Measurements from ENCODE around the gene SAP30BP.

The SAP30BP gene

GRCh38 chr17:75723171-75723930 lies 56.2 kb downstream of the SAP30BP start:
- TF ChIP-seq CTCF (IDR thresholded peaks at IDR 0.05): no peak
- TF ChIP-seq ZFX (IDR thresholded peaks at IDR 0.05; ENCODE audit: borderline replicate concordance): no peak
- no peak overlapping the region for H3K27ac ChIP-seq

- H3K27ac ChIP-seq: no peak overlapping the region
- TF ChIP-seq ZFX (IDR thresholded peaks at IDR 0.05; ENCODE audit: borderline replicate concordance): no peak
- TF ChIP-seq CTCF (IDR thresholded peaks at IDR 0.05): no peak
Observed at GRCh38 chr17:75724016-75725003, 57.2 kb downstream of the SAP30BP start.

GRCh38 chr17:75725504-75725903 lies 58.4 kb downstream of the SAP30BP start:
- TF ChIP-seq ZFX (IDR thresholded peaks at IDR 0.05; ENCODE audit: borderline replicate concordance) (no peak), CTCF (IDR thresholded peaks at IDR 0.05) (no peak)

GRCh38 chr17:75727391-75727790 lies 60.3 kb downstream of the SAP30BP start:
- TF ChIP-seq CTCF (IDR thresholded peaks at IDR 0.05) (no peak), ZFX (IDR thresholded peaks at IDR 0.05; ENCODE audit: borderline replicate concordance) (no peak)
- H3K27ac ChIP-seq: no peak overlapping the region

More at GRCh38 chr17:75725504-75725903, 58.4 kb downstream of the SAP30BP start:
- H3K27ac ChIP-seq: no peak overlapping the region

GRCh38 chr17:75729351-75729750 lies 62.2 kb downstream of the SAP30BP start:
- TF ChIP-seq ZFX (IDR thresholded peaks at IDR 0.05; ENCODE audit: borderline replicate concordance): no peak
- no peak for TF ChIP-seq CTCF (IDR thresholded peaks at IDR 0.05)
- H3K27ac ChIP-seq: no peak overlapping the region

GRCh38 chr17:75730065-75730464 lies 62.9 kb downstream of the SAP30BP start:
- H3K27ac ChIP-seq: no peak overlapping the region
- TF ChIP-seq ZFX (IDR thresholded peaks at IDR 0.05; ENCODE audit: borderline replicate concordance): no peak

GRCh38 chr17:75731086-75731715 lies 64.1 kb downstream of the SAP30BP start:
- no peak for TF ChIP-seq CTCF (IDR thresholded peaks at IDR 0.05)
- TF ChIP-seq ZFX (IDR thresholded peaks at IDR 0.05; ENCODE audit: borderline replicate concordance): no peak
- H3K27ac ChIP-seq: no peak overlapping the region

All from 22Rv1 (cell line).